Measurements from ENCODE around the gene KHNYN. TPM values are rescaled to one million over a fixed set of nuclear protein-coding genes. Genes with fewer than 3 reads are reported as not detected.

Gene KHNYN
- polyA plus RNA-seq, 1 donor from 2014 or later: 0.53 TPM

DNA sequence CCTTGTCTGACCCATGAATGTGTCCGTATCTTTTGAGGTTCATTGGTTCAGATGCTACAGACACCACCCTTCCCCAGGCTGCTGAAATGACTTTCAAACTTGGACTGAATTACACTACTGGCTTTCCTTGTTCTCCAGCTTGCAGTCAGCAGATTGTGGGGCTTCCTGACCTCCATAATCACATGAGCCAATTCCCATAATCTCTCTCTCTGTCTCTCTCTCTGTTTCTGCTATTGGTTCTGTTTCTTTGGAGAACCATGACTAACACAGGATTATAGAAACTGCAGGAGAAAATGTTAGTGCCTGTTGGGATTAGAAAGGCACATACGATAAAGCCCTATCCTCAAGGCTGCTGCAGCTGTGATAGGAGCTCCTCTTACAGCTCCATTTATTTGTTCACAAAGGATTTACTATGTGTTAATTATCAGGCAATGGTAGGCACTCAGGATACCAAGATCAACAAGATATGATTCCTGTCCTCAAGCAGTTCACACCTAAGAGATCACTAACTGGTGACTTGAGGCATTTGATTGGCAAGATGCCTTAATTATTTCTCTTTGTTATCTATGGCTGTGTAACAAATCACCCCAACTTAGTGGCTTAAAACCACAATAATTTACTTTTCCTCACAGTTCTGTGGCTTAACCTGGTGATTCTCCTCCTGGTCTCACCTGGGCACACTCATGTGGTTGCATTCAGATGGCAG, 41.1 kb upstream of the KHNYN start:
- H3K9me2 ChIP-seq (ENCODE audit: insufficient read depth, low read length): no peaks in the 10 kb centered on the region
- H3K4me3 ChIP-seq (ENCODE audit: low read length): no peak overlapping the region
- TF ChIP-seq SMC3 (conservative IDR thresholded peaks at IDR 0.05; ENCODE audit: poor library complexity) (no peak), TAF1 (IDR thresholded peaks at IDR 0.05; ENCODE audit: low read depth) (no peak), EP300 (conservative IDR thresholded peaks at IDR 0.05; ENCODE audit: poor library complexity, severe bottlenecking) (no peak), POLR2AphosphoS5 (IDR thresholded peaks at IDR 0.05) (no peak), MXI1 (conservative IDR thresholded peaks at IDR 0.05; ENCODE audit: poor library complexity, severe bottlenecking) (no peak), RAD21 (conservative IDR thresholded peaks at IDR 0.05) (no peak)
- TF ChIP-seq, protein P1, sequence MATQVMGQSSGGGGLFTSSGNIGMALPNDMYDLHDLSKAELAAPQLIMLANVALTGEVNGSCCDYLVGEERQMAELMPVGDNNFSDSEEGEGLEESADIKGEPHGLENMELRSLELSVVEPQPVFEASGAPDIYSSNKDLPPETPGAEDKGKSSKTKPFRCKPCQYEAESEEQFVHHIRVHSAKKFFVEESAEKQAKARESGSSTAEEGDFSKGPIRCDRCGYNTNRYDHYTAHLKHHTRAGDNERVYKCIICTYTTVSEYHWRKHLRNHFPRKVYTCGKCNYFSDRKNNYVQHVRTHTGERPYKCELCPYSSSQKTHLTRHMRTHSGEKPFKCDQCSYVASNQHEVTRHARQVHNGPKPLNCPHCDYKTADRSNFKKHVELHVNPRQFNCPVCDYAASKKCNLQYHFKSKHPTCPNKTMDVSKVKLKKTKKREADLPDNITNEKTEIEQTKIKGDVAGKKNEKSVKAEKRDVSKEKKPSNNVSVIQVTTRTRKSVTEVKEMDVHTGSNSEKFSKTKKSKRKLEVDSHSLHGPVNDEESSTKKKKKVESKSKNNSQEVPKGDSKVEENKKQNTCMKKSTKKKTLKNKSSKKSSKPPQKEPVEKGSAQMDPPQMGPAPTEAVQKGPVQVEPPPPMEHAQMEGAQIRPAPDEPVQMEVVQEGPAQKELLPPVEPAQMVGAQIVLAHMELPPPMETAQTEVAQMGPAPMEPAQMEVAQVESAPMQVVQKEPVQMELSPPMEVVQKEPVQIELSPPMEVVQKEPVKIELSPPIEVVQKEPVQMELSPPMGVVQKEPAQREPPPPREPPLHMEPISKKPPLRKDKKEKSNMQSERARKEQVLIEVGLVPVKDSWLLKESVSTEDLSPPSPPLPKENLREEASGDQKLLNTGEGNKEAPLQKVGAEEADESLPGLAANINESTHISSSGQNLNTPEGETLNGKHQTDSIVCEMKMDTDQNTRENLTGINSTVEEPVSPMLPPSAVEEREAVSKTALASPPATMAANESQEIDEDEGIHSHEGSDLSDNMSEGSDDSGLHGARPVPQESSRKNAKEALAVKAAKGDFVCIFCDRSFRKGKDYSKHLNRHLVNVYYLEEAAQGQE (IDR thresholded peaks at IDR 0.05; ENCODE audit: borderline replicate concordance): no peak
- no peaks in the 10 kb centered on the region for H3F3A ChIP-seq (ENCODE audit: insufficient read depth, low read length, poor library complexity, severe bottlenecking)
- H3K36me3 ChIP-seq (ENCODE audit: insufficient read depth, low read length): no peaks in the 10 kb centered on the region
- no peak overlapping the region for H3K9ac ChIP-seq (ENCODE audit: low read length)
- no peak overlapping the region for H2AFZ ChIP-seq (ENCODE audit: low read depth, low read length)
- H3K4me2 ChIP-seq (ENCODE audit: low read length): no peak overlapping the region
- H4K20me1 ChIP-seq (ENCODE audit: insufficient read depth): no peaks in the 10 kb centered on the region
- no peaks in the 10 kb centered on the region for H3K9me3 ChIP-seq (ENCODE audit: low read length)
- no peaks in the 10 kb centered on the region for H3K27me3 ChIP-seq (ENCODE audit: insufficient read depth, low read depth, low read length)
- H3K27ac ChIP-seq (ENCODE audit: low read length): no peak overlapping the region
- no peaks in the 10 kb centered on the region for H3K79me2 ChIP-seq (replicated peaks; ENCODE audit: insufficient read depth, low read length)

DNA sequence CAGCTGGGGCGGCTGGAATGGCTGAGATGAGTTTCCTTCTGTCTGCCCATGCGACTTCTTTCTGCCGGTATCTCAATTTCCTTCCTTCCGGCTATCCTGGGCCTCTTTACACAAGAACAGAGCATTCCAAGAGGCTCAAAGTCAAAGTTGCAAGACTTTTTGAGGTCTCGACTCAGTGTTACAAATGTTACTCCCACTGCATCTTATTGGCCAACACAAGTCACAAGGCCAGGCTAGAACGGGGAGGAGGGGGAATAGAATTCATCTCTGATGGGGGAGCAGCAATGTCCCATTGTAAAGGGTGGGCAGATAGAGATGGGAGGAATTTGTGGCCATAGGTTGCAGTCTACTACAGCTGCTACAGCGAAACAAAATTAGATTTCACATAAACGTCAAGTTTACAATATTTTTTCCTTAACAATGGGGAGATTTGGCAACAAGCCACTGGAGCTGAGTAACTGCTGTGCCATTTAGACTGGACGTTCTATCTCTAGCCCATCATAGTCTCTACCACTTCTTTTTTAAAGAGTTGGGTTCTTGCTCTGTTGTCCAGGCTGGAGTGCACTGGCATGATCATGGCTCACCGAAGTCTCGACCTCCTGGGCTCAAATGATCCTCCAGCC, 40.4 kb upstream of the KHNYN start:
- Histone ChIP-seq H3K9ac (ENCODE audit: low read length) (no peak overlapping the region), H3K27me3 (ENCODE audit: insufficient read depth, low read depth, low read length) (no peaks in the 10 kb centered on the region), H3K27ac (ENCODE audit: low read length) (no peak overlapping the region), H2AFZ (ENCODE audit: low read depth, low read length) (no peak overlapping the region), H3K36me3 (ENCODE audit: insufficient read depth, low read length) (no peaks in the 10 kb centered on the region), H3K9me3 (ENCODE audit: low read length) (no peaks in the 10 kb centered on the region), H3K79me2 (replicated peaks; ENCODE audit: insufficient read depth, low read length) (no peaks in the 10 kb centered on the region), H3K9me2 (ENCODE audit: insufficient read depth, low read length) (no peaks in the 10 kb centered on the region), H3F3A (ENCODE audit: insufficient read depth, low read length, poor library complexity, severe bottlenecking) (no peaks in the 10 kb centered on the region), H4K20me1 (ENCODE audit: insufficient read depth) (no peaks in the 10 kb centered on the region), H3K4me3 (ENCODE audit: low read length) (no peak overlapping the region), H3K4me2 (ENCODE audit: low read length) (no peak overlapping the region)
- TF ChIP-seq RAD21 (conservative IDR thresholded peaks at IDR 0.05) (no peak), TAF1 (IDR thresholded peaks at IDR 0.05; ENCODE audit: low read depth) (no peak), POLR2AphosphoS5 (IDR thresholded peaks at IDR 0.05) (no peak)
- TF ChIP-seq, protein P1 (IDR thresholded peaks at IDR 0.05; ENCODE audit: borderline replicate concordance): no peak

All from neural cell (in vitro differentiated cells).